ENCODE data around the gene NUBP2.

Gene NUBP2

DNA sequence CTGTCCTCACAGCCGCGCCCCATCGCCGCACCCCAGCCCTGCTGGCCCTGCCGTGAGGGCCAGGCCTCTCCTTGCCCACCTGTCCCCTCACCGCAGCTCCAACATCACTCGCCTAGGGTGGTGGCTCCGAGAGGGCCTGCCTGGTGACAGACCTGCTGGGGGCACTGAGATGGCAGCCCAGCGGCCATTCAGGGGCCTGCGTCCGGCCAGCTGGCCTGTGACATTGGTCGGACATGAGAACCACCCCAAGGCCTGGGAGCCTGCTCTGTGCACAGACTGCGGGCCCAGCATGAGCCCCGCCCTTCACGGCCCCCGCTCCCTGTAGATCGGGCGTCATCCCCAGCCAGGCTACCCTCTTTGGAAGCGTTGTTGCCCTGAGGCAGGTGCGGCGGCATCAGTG is 23.2 kb upstream of the NUBP2 start:
- DNase-seq, result no peak

DNA sequence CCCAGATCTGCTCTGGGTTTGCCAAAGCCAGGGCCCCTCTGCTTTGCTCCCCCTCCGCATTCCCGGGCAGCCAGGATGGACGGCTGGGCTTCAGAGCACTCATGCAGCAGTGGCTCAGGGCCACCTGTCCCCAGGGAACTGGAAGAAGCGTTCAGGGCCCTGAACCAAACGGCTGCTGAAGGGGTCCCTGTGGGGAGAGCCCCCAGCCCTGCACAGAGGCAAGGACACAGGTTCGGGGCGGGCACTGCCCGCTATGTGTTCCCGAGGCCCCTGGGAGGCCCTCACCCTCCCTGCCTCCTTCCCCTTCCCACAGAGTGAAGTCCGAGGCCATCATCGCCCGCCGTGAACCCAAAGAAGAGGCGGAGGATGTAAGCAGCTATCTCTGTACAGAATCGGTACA is 21.8 kb upstream of the NUBP2 start:
- DNase-seq, result no peak

DNA sequence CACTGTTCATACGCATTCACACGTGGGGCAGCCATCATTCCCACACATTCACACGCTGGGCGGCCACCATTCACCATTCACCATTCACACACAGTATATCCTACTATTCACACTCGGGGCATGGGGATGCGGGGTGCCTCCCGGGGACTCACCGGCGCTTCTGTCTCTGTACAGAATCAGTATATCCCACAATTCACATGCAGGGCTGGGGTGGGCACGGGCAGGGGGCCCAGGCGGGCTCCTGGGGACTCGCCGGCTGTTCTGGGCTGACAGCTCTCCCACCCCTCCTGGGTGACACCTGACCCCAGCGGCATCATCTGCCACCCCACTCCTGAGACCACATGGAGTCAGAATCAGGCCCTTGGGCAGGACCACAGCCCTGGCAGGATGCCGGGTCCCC is 21.0 kb upstream of the NUBP2 start:
- no peak for DNase-seq

DNA sequence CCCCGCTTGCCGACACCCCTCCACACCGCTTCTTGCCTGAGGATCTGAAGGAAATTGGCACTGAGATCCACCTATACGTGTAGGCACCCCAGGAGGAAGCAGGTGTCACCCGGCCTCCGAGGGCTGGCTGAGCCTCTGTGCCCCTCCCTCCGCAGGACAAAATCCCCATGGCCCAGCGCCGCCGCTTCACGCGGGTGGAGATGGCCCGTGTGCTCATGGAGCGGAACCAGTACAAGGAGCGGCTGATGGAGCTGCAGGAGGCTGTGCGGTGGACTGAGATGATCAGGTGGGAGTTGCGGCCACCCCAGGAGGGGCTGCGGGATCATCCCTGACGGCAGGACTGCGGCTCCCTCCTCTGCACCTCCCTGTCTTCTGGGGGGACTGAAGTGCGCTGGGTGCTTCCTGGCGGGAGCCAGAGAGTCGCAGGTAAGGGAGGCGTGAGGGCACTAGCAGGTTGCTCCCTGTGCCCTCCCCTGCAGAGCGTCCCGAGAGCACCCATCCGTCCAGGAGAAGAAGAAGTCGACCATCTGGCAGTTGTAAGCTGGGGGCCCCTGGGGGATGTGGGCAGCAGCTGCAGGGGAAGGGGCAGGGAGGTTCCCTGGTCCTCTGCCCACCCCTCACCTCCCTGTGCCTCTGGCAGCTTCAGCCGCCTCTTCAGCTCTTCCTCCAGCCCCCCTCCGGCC is 20.4 kb upstream of the NUBP2 start:
- no peak for DNase-seq

DNA sequence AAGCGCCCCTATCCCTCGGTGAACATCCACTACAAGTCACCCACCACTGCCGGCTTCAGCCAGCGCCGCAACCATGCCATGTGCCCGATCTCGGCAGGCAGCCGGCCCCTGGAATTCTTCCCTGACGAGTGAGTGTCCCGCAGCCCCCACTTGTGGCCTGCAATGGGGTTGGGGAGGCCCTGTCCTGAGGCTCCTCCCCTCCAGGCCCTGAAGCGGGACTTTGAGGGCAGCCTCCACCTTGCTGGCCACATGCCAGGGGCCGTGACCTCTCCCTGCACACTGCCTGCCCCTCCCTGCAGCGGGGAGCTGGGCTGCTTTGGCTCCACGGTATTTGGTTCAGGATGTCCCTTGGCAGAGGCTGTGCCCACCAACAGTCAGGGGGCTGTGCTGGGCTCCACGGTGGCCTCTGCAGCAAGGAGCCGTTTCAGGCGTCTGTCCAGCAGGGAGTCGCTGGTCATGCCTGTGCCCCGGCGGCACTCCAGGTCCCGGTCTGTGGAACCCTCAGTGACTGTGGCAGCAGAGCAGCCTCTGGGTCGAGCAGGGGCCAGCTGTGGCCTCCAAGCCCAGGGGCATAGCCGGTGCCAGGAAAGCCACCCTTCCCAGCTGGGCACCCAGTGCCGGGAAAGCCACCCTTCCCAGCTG is 19.8 kb upstream of the NUBP2 start:
- no peak for DNase-seq

DNA sequence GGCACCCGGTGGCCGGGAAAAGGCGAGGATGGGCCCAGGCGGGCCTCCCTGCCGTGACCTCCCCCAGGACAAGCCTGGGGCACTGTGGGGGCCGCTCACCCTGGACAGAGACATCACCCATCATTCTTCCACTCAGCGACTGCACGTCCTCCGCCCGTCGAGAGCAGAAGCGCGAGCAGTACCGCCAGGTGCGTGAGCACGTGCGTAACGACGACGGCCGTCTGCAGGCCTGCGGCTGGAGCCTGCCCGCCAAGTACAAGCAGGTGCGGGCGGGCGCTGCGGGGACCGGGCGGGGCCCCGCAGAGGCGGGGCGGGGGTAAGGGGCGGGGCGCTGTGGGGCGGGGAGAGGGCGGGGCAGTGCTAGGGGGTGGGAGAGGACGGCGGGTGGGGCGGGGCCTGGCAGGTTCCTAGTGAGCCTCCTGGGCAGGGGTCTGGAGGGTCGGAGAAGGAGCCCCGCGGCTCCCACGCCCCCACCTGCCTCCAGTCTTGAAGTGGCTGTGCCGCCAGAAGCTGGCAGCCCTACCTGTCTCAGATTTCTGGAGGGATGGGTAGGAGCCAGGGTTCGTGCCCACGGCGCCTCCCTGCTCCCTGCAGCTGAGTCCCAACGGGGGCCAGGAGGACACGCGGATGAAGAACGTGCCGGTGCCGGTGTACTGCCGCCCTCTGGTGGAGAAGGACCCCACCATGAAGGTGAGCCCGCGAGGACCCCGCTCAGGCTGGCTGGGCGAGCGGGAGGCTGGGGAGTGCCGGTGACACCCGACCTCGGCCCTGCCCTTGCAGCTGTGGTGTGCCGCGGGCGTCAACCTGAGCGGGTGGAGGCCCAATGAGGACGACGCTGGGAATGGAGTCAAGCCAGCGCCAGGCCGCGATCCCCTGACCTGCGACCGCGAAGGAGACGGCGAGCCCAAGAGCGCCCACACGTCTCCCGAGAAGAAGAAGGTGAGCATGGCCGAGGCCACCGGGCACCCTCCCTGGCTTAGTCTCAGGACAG is 18.9 kb upstream of the NUBP2 start:
- DNase-seq, result no peak

DNA sequence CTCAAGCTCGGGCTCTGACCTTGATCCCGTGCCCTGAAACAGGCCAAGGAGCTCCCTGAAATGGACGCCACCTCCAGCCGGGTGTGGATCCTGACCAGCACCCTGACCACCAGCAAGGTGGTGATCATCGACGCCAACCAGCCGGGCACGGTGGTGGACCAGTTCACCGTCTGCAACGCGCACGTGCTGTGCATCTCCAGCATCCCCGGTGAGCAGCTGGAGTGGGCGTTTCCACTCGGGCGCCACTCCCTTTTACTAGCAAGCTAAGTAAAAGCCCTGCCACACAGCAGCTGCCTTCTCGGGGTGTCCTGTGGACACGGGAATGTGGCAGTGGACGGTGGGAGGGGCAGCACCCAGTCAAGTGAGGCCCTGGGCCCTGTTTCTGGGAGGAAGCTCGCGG is 17.8 kb upstream of the NUBP2 start:
- DNase-seq, result no peak

DNA sequence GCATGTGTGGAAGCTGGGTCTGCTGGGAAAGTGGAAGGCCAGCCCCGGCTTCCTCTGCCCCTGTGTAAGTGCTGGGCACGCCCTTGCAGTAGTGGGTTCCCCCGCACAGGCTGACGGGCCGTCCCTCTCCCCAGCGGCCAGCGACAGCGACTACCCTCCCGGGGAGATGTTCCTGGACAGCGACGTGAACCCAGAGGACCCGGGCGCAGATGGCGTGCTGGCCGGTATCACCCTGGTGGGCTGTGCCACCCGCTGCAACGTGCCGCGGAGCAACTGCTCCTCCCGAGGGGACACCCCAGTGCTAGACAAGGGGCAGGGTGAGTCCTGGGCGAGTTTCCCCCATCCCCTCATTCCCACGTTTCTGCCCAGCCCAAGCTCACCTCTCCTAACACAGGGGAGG is 16.9 kb upstream of the NUBP2 start:
- DNase-seq, result no peak

DNA sequence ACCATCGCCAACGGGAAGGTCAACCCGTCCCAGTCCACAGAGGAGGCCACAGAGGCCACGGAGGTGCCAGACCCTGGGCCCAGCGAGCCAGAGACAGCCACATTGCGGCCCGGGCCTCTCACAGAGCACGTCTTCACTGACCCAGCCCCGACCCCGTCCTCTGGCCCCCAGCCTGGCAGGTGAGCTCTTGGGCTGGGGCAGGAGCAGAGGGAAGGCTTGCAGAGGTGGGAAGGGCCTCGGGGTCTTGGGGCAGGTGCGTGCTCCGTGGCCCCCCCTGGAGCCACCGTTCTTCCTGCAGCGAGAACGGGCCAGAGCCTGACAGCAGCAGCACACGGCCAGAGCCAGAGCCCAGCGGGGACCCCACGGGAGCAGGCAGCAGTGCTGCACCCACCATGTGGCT is 16.5 kb upstream of the NUBP2 start:
- no peak for DNase-seq

DNA sequence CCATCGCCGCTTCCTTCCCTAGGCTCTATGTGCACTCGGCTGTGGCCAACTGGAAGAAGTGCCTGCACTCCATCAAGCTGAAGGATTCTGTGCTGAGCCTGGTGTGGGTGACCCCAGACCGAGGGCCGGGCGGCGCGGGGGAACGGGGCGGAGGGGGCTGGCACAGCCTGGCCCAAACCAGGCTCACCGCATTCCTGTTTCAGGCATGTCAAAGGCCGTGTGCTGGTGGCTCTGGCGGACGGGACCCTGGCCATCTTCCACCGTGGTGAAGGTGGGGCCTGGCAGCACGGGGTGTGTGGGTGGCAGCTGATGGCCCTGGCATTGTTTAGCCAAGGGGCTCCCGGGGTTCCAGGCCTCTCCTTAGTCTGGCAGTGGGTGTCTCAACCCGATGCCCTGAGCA is 16.1 kb upstream of the NUBP2 start:
- DNase-seq, result no peak

DNA sequence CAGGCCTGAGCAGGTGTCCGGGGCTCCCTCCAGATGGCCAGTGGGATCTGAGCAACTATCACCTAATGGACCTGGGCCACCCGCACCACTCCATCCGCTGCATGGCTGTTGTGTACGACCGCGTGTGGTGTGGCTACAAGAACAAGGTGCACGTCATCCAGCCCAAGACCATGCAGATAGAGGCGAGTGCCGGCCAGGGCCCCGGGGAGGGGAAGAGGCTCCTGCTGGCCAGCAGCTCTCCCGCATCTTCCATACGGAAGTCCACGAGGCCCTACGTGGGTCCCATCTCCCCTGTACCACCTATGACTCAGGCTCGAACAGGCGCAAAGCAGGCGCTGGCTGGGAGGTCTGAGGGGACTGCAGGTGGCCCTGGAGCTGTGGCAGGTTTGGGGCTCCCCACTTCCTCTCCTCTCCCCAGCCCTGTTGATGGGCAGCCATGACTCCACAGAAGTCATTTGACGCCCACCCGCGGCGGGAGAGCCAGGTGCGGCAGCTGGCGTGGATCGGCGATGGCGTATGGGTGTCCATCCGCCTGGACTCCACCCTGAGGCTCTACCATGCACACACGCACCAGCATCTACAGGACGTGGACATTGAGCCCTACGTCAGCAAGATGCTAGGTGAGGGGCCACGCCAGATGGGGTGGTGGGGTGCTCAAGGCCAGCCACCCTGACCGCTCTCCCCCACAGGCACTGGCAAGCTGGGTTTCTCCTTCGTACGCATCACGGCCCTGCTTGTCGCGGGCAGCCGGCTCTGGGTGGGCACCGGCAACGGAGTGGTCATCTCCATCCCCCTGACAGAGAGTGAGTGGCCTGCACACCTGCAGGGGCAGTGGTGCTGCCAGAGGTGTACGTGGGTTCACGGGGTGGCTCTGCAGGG is 15.4 kb upstream of the NUBP2 start:
- DNase-seq, result no peak

DNA sequence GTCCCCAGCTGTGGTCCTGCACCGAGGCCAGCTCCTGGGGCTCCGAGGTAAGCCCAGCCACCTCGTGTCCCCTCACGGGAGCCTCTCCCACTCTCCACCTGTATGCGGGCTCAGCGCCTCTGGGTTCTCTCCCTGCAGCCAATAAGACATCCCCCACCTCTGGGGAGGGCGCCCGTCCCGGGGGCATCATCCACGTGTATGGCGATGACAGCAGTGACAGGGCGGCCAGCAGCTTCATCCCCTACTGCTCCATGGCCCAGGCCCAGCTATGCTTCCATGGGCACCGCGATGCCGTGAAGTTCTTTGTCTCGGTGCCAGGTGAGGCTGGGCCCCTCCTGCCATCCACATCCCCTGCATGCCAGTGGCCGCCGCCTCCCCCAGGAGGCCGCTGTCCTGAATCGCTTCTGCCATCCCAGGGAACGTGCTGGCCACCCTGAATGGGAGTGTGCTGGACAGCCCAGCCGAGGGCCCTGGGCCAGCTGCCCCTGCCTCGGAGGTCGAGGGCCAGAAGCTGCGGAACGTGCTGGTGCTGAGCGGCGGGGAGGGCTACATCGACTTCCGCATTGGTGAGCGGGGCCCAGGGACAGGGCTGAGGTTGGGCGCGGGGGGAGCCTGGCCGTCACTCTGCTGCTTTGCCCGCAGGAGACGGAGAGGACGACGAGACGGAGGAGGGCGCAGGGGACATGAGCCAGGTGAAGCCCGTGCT is 14.5 kb upstream of the NUBP2 start:
- no peak for DNase-seq

DNA sequence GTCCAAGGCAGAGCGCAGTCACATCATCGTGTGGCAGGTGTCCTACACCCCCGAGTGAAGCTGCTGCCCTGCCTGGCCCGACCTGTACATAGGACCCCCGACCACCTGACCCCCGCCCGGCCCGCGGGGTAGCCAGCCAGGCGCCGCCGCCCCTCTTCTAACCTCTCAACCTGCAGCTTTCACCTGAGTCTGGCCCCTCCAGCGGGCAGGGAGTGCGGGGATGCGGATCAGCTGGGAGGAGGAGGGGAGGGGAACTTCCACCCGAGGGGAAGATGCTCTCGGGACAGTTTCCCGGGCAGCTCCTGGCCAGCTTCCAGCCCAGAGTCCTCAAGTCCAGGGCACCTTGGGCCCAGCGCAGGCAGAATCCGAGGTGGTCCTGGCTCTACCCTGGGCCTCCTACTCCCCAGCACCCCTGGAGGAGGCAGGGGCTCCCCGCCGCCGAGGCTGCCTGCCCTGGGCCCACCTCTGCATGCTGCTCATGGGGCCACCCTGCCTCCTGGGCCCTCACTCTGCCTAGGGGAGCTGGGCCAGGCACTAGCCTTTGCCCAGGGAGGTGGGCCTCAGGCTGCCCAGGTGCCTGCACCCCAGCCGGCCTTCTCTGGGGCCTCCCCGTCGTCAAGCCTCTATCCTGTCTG is 13.9 kb upstream of the NUBP2 start:
- no peak for DNase-seq

DNA sequence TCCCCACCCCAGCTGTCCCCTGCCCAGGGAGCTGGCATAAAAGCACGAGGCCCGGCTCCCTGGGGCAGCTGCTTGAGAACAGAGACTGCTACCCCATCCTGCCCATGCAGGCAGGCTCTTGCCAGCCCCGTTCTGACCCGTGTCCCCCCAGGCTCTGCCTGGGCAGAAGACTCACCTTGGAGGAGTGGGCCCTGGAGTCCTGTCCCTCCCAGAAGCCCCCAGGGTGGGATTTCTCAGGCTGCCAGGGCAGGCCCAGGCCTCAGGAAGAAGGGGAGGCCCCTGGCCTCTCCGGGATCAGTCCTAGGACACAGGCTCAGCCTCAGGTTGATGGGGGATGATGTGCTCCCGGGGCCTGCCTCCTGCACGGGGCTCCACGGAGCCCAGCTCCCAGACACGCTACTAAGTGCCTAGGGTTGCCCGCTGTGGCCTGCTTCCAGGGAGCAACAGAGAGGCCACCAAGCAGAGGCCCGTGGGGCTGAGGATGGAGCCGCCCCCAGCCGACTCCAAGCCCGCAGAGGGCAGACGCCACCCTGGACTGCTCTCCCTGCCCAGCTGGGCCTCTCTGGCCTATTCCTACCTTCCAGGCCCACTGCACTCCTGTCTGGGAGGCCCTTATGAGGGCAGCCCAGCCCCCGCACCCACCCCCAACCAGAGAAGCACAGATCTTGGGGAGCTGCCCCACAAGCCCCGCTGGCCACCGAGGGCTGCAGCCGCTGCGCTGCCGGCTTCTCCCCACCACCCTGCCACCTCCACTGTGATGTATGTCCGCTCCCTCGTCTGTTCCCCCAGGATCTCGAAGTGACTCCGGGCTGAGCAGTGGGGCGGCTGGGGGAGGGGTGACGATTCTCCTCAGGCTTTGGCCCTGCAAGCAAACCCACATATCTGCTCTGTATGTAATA is 13.1 kb upstream of the NUBP2 start:
- DNase-seq, result no peak

DNA sequence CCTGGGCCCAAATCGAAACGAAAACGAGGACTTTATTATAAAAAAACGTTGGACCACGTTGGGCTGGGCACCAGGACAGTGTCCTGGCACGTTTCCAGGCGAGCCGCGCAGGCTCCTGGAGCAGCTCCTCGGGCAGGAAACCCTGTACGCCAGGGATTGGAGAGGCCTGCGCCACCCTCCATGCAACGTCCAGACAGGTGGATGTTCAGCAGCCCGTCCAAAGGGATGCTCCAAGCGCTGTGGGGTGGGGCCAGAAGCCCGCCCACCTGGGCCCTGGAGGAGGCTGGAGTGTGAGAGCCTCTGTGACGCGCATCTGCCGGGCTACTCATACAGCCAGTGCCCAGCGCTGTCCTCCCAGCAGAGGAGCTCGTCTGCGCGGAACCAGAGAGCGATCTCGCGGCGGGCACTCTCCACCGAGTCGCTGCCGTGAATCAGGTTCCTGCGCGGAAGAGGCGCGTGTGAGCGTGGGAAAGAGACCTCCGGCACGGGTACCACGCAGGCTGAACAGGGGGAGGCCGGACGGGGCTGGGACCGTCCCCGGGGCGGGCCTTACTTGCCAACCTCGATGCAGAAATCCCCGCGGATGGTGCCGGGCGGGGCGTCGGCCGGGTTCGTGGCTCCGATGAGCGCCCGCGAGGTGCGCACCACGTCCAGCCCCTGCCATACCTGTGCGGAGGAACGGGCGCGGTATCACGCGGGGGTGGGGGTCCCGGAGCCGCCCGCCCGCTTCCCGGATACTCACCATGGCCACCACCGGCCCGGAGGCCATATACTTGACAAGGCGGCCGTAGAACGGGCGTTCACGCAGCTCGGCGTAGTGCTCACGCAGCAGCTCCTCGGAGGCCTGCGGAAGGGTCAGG is 12.2 kb upstream of the NUBP2 start:
- DNase-seq, result peak; percentile 55

DNA sequence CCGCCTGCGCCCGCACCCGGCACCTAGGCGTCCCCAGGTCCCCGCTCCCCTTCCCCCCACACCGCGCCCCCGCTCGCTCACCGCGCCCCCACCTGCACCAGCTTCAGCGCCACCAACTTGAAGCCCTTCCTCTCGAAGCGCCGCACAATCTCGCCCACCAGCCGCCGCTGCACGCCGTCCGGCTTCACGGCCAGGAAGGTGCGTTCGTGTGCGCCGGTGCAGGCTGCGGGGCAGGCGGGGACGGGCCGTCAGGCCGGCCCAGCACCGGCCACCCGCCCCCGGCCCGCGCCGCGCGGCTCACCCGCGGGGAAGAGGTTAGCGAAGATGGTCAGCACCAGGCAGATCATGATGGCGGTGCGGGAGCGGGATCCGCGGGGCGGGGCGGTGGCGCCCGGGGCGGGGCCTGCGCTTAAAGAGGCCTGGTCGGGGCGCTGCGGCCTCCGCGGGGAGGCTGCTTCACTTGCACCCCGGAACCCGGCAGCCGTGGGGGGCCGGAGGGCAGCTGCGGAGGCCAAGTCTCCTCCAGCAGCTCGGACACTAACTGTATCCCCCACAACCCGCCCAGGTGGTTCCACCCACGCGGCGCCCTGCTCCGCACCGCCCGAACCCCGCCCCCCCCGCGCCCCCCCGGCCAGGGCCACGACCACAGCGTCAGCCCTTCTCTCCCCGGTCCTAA is 11.4 kb upstream of the NUBP2 start, which contains the start of gene NME3:
NME3 (minus strand) TSS at position 356 of the 676 bp plus-strand sequence; CDS start at position 347, 9 bp downstream.
- DNase-seq, result peak; percentile 86

DNA sequence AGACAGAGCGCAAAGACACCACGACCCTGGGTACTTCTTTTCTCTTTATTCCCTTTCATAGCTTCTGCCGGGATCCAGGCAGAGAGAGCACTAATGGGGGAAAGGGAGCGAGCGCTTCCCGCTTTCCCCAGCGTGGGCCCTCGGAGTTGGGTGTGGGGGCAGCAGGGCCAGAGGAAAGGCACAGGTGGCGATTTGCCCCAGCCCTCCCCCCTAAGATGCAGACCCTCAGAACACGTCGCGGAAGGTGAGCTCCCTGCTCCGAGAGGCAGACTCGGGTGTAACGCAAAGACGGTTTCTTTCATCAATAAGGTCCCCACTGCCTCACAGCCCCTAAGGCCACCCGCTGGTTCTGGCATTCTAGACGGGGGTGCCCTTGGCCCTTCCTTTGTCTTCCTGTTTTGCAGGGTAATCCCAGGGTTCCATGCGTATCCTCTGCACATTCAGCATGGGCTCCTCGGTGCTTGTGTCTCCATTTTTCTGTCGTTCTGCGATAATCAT is 10.8 kb upstream of the NUBP2 start:
- DNase-seq, result no peak

DNA sequence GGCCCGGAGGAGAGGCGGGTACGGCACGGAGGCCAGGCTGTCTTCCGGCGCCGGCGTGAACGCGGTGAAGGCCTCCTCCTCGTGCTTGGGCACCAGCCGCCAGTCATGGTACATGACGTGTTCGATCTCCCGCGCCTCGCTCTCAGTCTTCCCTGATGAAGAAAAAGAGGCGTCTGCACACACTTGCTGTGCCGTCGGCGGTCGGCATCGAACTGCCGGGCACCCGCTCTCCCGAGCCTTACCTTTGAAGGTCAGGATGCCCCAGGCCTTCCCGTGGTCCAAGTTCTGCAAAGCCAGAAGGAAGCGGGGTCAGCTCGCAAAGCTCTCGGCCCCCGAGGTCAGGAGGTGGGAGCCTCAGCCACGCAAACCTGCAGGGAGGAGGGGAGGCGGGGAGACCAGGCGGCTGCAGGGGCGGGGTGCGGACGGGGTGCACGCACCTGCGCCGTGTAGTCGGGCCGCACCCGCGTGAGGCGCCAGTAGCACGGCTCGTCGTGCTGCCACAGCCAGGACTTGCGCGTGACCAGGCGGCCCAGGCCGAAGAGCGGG is 10.3 kb upstream of the NUBP2 start, which contains the start of gene EME2:
EME2 (plus strand) TSS at position 449 of the 546 bp plus-strand sequence. CDS start 418 bp downstream, outside the sequence.
- peak; percentile 62 for DNase-seq
